BLaER1 treated with 17β-estradiol and CSF1 and Interleukin-3, amounts not matched to agents 10 nM and 100 nM (cell line): ENCODE measurements around the gene CD200R1L.
"Not testable (repeated sequence)": the region's sequence is repeated elsewhere in the genome, so short reads cannot be mapped to it uniquely, and the experiment has no call there.

Source experiments
- H3K27ac ChIP-seq, 11 experiments: shearing (Covaris generic); formaldehyde crosslinking; 2 replicates each; pipeline ENCODE4 v1.8.1; 2022
- H3K27me3 ChIP-seq, 11 experiments: shearing (Covaris generic); formaldehyde crosslinking; 2 replicates each; pipeline ENCODE4 v1.8.1; 2022
- H3K36me3 ChIP-seq, 11 experiments: shearing (Covaris generic); formaldehyde crosslinking; 2 replicates each; pipeline ENCODE4 v1.8.1; 2022
- H3K4me1 ChIP-seq, 10 experiments: shearing (Covaris generic); formaldehyde crosslinking; 2 replicates each; pipeline ENCODE4 v1.8.1; 2022
- H3K4me2 ChIP-seq, 11 experiments: shearing (Covaris generic); formaldehyde crosslinking; 2 replicates each; pipeline ENCODE4 v1.8.1; 2022
- H3K4me3 ChIP-seq, 10 experiments: shearing (Covaris generic); formaldehyde crosslinking; 2 replicates each; pipeline ENCODE4 v1.8.1; 2022
- H3K9ac ChIP-seq, 11 experiments: shearing (Covaris generic); formaldehyde crosslinking; 2 replicates each; pipeline ENCODE4 v1.8.1; 2022
- H3K9me3 ChIP-seq, 11 experiments: shearing (Covaris generic); formaldehyde crosslinking; replicated peaks in 1 of 11; 2 replicates each; pipeline ENCODE4 v1.8.1; 2022
- H4K20me1 ChIP-seq, 11 experiments: shearing (Covaris generic); formaldehyde crosslinking; 2 replicates each; pipeline ENCODE4 v1.8.1; 2022
- Cebpa-rat ChIP-seq, 11 experiments: shearing (Covaris generic); IDR thresholded peaks; 2 replicates each; pipeline ENCODE4 v1.8.1; 2022

The CD200R1L gene

DNA sequence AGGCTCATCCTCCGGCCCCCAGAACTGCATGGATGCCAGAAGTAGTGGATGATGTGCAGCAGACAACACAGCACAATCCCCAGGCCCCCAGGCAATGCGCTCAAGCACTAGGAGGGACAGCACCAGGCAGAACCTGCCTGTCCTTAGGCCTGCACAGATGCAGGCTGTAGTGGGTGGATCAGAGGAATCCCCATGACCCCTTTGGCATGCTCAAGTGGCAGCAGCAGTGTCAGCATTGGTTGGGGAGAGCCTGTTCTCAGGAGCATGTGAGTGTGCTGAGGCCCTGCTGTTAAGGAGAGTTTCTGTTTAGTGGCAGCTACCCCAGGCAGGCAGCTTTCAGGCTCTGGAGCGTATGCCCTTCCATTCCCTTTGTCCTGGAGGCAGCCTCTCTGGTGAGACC lies 25.1 kb upstream of the CD200R1L start:
- no peaks in the 10 kb centered on the region for H4K20me1 ChIP-seq
- no peak overlapping the region for H3K9ac ChIP-seq
- TF ChIP-seq Cebpa-rat (IDR thresholded peaks at IDR 0.05): no peak
- H3K27ac ChIP-seq: no peak overlapping the region
- H3K4me2 ChIP-seq: peak overlapping the region in 1 of 11 experiments; percentile 1; a peak in 1 of 22 replicates
- H3K4me1 ChIP-seq: peaks cover 0 to 17% (median 4%) of the 10 kb centered on the region in 10 experiments; a peak in 8 of 20 replicates
- H3K9me3 ChIP-seq: peaks cover 20 to 29% (median 27%) of the 10 kb centered on the region in 11 experiments
- H3K4me3 ChIP-seq: no peak overlapping the region
- H3K36me3 ChIP-seq: no peaks in the 10 kb centered on the region
- H3K27me3 ChIP-seq: no peaks in the 10 kb centered on the region

DNA sequence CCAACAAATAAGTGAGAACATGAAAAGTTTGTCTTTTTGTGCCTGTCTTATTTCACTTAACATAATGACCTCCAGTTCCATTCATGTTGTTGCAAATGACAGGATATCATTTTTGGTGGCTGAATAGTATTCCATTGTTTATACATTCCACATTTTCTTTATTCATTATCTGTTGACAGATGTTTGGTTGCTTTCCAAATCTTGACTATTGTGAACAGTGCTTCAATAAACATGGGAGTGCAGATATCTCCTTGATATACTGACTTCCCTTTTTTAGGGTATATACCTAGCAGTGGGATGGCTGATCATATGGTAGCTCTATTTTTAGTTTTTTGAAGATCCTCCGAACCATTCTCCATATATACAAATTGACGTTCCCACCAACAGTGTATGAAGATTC lies 19.1 kb upstream of the CD200R1L start:
- Histone ChIP-seq H3K4me2 (no peak overlapping the region), H3K9ac (no peak overlapping the region), H3K27me3 (no peaks in the 10 kb centered on the region), H4K20me1 (no peaks in the 10 kb centered on the region), H3K36me3 (no peaks in the 10 kb centered on the region), H3K9me3 (peaks cover 12 to 20% (median 14%) of the 10 kb centered on the region in 11 experiments), H3K4me3 (no peak overlapping the region), H3K4me1 (peaks cover 0 to 4% (median 0%) of the 10 kb centered on the region in 10 experiments; a peak in 3 of 20 replicates), H3K27ac (no peak overlapping the region)
- no peak for TF ChIP-seq Cebpa-rat (IDR thresholded peaks at IDR 0.05)

- no peaks in the 10 kb centered on the region for H3K36me3 ChIP-seq
- H3K4me1 ChIP-seq: peaks cover 11 to 47% (median 28%) of the 10 kb centered on the region in 10 experiments
- no peak for TF ChIP-seq Cebpa-rat (IDR thresholded peaks at IDR 0.05)
- H3K27me3 ChIP-seq: peaks cover 0 to 1% (median 0%) of the 10 kb centered on the region in 11 experiments; a peak in 1 of 22 replicates
- H3K9me3 ChIP-seq: peaks cover 0 to 14% (median 5%) of the 10 kb centered on the region in 11 experiments; a peak in 6 of 22 replicates
- H3K27ac ChIP-seq: no peak overlapping the region
- no peak overlapping the region for H3K4me3 ChIP-seq
- no peak overlapping the region for H3K9ac ChIP-seq
- H4K20me1 ChIP-seq: no peaks in the 10 kb centered on the region
- peak overlapping the region in 1 of 11 experiments; percentile 18; a peak in 1 of 22 replicates for H3K4me2 ChIP-seq
Measured at GRCh38 chr3:112860898-112861297, 14.2 kb upstream of the CD200R1L start.

GRCh38 chr3:112858410-112859069 lies 11.9 kb upstream of the CD200R1L start:
- H3K27ac ChIP-seq: peak overlapping the region in 6 of 11 experiments; percentile 23 to 64 (median 41); a peak in 10 of 22 replicates
- H3K4me3 ChIP-seq: peak overlapping the region in 3 of 10 experiments; percentile 6 to 21 (median 9); a peak in 1 of 20 replicates
- H3K9me3 ChIP-seq: peaks cover 5 to 17% (median 11%) of the 10 kb centered on the region in 11 experiments; a peak in 13 of 22 replicates
- H3K4me1 ChIP-seq: peaks cover 11 to 50% (median 28%) of the 10 kb centered on the region in 10 experiments
- H4K20me1 ChIP-seq: no peaks in the 10 kb centered on the region
- H3K27me3 ChIP-seq: peaks cover 0 to 11% (median 0%) of the 10 kb centered on the region in 11 experiments; a peak in 2 of 22 replicates
- 0 out of 22 replicates have a peak, but pooled peaks of 1 of the 11 experiments have one; percentile 15 for TF ChIP-seq Cebpa-rat (IDR thresholded peaks at IDR 0.05)
- H3K9ac ChIP-seq: peak overlapping the region in 4 of 11 experiments; percentile 4 to 27 (median 26); a peak in 4 of 22 replicates
- no peaks in the 10 kb centered on the region for H3K36me3 ChIP-seq
- peak overlapping the region in 7 of 11 experiments; percentile 16 to 87 (median 66); a peak in 13 of 22 replicates for H3K4me2 ChIP-seq

- H3K4me3 ChIP-seq: no peak overlapping the region
- no peaks in the 10 kb centered on the region for H3K36me3 ChIP-seq
- H3K9ac ChIP-seq: no peak overlapping the region
- peaks cover 7 to 26% (median 16%) of the 10 kb centered on the region in 11 experiments; a peak in 21 of 22 replicates for H3K9me3 ChIP-seq
- H3K27me3 ChIP-seq: peaks cover 0 to 11% (median 0%) of the 10 kb centered on the region in 11 experiments; a peak in 2 of 22 replicates
- H3K27ac ChIP-seq: peak overlapping the region in 1 of 11 experiments; percentile 64; a peak in 1 of 22 replicates
- no peaks in the 10 kb centered on the region for H4K20me1 ChIP-seq
- H3K4me2 ChIP-seq: peak overlapping the region in 5 of 11 experiments; percentile 49 to 87 (median 77); a peak in 9 of 22 replicates
- no peak for TF ChIP-seq Cebpa-rat (IDR thresholded peaks at IDR 0.05)
- H3K4me1 ChIP-seq: peaks cover 11 to 50% (median 28%) of the 10 kb centered on the region in 10 experiments
Measured at GRCh38 chr3:112857526-112857925, 10.9 kb upstream of the CD200R1L start.

- no peak for TF ChIP-seq Cebpa-rat (IDR thresholded peaks at IDR 0.05)
- peak overlapping the region; percentile 39 to 77 (median 50) for H3K4me2 ChIP-seq
Measured at GRCh38 chr3:112856537-112856936, 9.9 kb upstream of the CD200R1L start.

DNA sequence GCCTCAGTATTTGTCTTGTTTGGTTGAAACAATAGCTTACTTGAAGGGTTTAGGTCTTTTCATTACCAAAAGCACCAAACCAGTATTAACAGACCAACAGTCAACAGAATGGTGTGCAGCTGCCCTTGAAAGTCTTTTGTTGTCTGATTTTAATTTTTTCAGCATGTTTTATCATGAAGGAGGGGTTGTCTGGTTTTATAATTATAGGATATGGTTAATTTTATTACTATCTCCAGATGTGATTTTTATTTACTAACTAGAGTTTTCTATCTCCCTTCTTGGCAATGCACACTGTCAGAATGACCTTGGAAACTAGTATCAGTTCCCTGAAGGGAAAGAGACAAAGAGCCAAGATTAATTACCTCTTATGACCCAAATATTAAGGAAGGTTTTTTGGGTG lies 9.2 kb upstream of the CD200R1L start:
- Histone ChIP-seq H3K4me1 (peaks cover 11 to 47% (median 28%) of the 10 kb centered on the region in 10 experiments), H3K36me3 (no peaks in the 10 kb centered on the region; a peak in 1 of 22 replicates), H3K9ac (no peak overlapping the region), H3K27ac (no peak overlapping the region), H3K4me3 (no peak overlapping the region), H4K20me1 (no peaks in the 10 kb centered on the region), H3K4me2 (peak overlapping the region; percentile 39 to 77 (median 50)), H3K9me3 (peaks cover 24 to 43% (median 32%) of the 10 kb centered on the region in 11 experiments), H3K27me3 (peaks cover 0 to 11% (median 0%) of the 10 kb centered on the region in 11 experiments; a peak in 2 of 22 replicates)
- no peak for TF ChIP-seq Cebpa-rat (IDR thresholded peaks at IDR 0.05)

More at GRCh38 chr3:112856537-112856936, 9.9 kb upstream of the CD200R1L start:
- H3K27me3 ChIP-seq: peaks cover 0 to 11% (median 0%) of the 10 kb centered on the region in 11 experiments; a peak in 2 of 22 replicates
- no peaks in the 10 kb centered on the region for H4K20me1 ChIP-seq
- H3K36me3 ChIP-seq: no peaks in the 10 kb centered on the region; a peak in 1 of 22 replicates
- H3K9me3 ChIP-seq: peaks cover 17 to 36% (median 25%) of the 10 kb centered on the region in 11 experiments
- no peak overlapping the region for H3K27ac ChIP-seq
- H3K9ac ChIP-seq: no peak overlapping the region
- H3K4me1 ChIP-seq: peaks cover 11 to 50% (median 28%) of the 10 kb centered on the region in 10 experiments
- H3K4me3 ChIP-seq: no peak overlapping the region

DNA sequence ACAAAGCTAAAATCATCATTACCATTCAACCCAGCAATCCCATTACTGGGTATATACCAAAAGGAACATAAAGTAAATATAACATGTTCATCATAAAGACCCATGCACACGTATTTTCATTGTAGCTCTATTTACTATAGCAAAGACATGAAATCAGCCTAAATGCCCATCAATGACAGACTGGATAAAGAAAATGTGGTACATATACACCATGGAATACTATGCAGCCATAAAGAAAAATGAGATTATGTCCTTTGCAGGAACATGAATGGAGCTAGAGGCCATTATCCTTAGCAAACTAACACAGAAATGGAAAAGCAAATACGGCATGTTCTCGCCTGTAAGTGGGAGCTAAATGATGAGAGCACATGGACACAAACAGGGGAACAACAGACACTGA lies 8.4 kb upstream of the CD200R1L start:
- not testable (repeated sequence) for H3K36me3 ChIP-seq, H3K4me2 ChIP-seq, H3K27ac ChIP-seq, H4K20me1 ChIP-seq, H3K9ac ChIP-seq, H3K4me3 ChIP-seq
- peaks cover 0 to 11% (median 0%) of the 10 kb centered on the region in 11 experiments; a peak in 2 of 22 replicates for H3K27me3 ChIP-seq
- H3K9me3 ChIP-seq: peaks cover 32 to 51% (median 40%) of the 10 kb centered on the region in 11 experiments
- peaks cover 11 to 43% (median 28%) of the 10 kb centered on the region in 10 experiments for H3K4me1 ChIP-seq

- peak overlapping the region; percentile 31 to 58 (median 46) for H3K4me2 ChIP-seq
- no peak overlapping the region for H3K9ac ChIP-seq
- peak overlapping the region in 9 of 11 experiments; percentile 26 to 66 (median 60); a peak in 17 of 22 replicates for H3K27ac ChIP-seq
- H3K9me3 ChIP-seq: peaks cover 44 to 67% (median 57%) of the 10 kb centered on the region in 11 experiments
- no peaks in the 10 kb centered on the region for H4K20me1 ChIP-seq
- H3K4me1 ChIP-seq: peaks cover 4 to 20% (median 13%) of the 10 kb centered on the region in 10 experiments; a peak in 16 of 20 replicates
- H3K27me3 ChIP-seq: no peaks in the 10 kb centered on the region
- TF ChIP-seq Cebpa-rat (IDR thresholded peaks at IDR 0.05): no peak
- H3K4me3 ChIP-seq: peak overlapping the region in 1 of 10 experiments; percentile 10; a peak in 1 of 20 replicates
- peaks cover 0 to 3% (median 0%) of the 10 kb centered on the region in 11 experiments; a peak in 1 of 22 replicates for H3K36me3 ChIP-seq
Measured at GRCh38 chr3:112848196-112848595, 1.5 kb upstream of the CD200R1L start.
